Psoas muscle (tissue), 8 donors: ENCODE data around the gene ZNF91. TPM values are rescaled to one million over a fixed set of nuclear protein-coding genes. Genes with fewer than 3 reads are reported as not detected.
A peak's percentile ranks its signal among the peaks of the same experiment; 100 is the strongest.
"Not testable (repeated sequence)": the region's sequence is repeated elsewhere in the genome, so short reads cannot be mapped to it uniquely, and the experiment has no call there.

ENCODE experiments used
- ATAC-seq, 4 donors: fragments of 200-7000 bp; cut with Tn5 transposase; one replicate each; pipeline ENCODE4 v1.9.1; 2020; ENCODE audit warnings: moderate library complexity in 3 of 4, mild to moderate bottlenecking in 2 of 4
- DNase-seq, 2 donors: peaks; one replicate each; pipeline ENCODE4 v3.0.0-alpha.2; 2020
- H3K27ac ChIP-seq: fragments of 200-600 bp; one replicate; pipeline ENCODE4 v1.8.0; 2022
- H3K27me3 ChIP-seq, 3 donors: fragments of 200-600 bp in 1 of 3; one replicate each; pipeline versions ENCODE4 v1.6.1 to v1.8.0; 2013 to 2022; ENCODE audit warnings: low read length in 2 of 3, mild to moderate bottlenecking in 2 of 3, moderate library complexity in 1 of 3; ENCODE audit not compliant: insufficient read depth in 3 of 3
- H3K36me3 ChIP-seq, 2 donors: fragments of 200-600 bp in 1 of 2; one replicate each; pipeline versions ENCODE4 v1.6.1 to v1.8.0; 2013 to 2022; ENCODE audit warnings: low read depth in 1 of 2, mild to moderate bottlenecking in 1 of 2, moderate library complexity in 1 of 2; ENCODE audit not compliant: insufficient read depth in 1 of 2
- H3K4me1 ChIP-seq: fragments of 200-600 bp; one replicate; pipeline ENCODE4 v1.8.0; 2022
- H3K4me3 ChIP-seq: fragments of 200-600 bp; one replicate; pipeline ENCODE4 v1.8.0; 2022; ENCODE audit warnings: mild to moderate bottlenecking
- H3K9me3 ChIP-seq: fragments of 200-600 bp; one replicate; pipeline ENCODE4 v1.8.0; 2022
- WGBS, 3 donors: extraction: QIAGEN DNeasy Blood & Tissue Kit; methylation state at CpG; one replicate each; pipeline versions ENCODE4 v1.1.6 to v1.1.7; 2013; 5-methylcytosine and 5-hydroxymethylcytosine counted together
- intact Hi-C, 2 donors: fragments of 100-400 bp; cut with DNase I; formaldehyde crosslinking; loops; one replicate each; pipeline versions ENCODE4 v1.11.0 to v1.14.2; 2022
- polyA plus RNA-seq, 3 donors: library from polyadenylated mRNA; stranded (reverse); fragments of 200-250 nt; gene quantifications; one replicate each; pipeline ENCODE4 v1.2.3, GENCODE V29; 2013
- total RNA-seq, 4 donors: library from RNA; stranded (reverse); fragmentation: NEBNext Ultra II Directional in 2 of 4; extraction: Animal tissue kit (Norgen Biotek cat#: 25700) in 2 of 4; gene quantifications; one replicate each; pipeline versions ENCODE4 v1.2.1 to v1.2.4, GENCODE V29; 2021 to 2023
- TF ChIP-seq, protein P1 (sequence below): fragments of 200-600 bp; IDR thresholded peaks from one replicate; pipeline ENCODE4 v1.8.0; 2022; ENCODE audit warnings: antibody characterized with exemption
- donor health status: healthy with polysubstance abuse.
- donor health status: DM: no; HTN: no; CAD: no; lungs with moderate emphysema.
- donor health status: Bipolar disorder and iron deficiency.
- donor health status: healthy.
- donor health status: DM: yes; HTN: yes; CAD: no.
- donor health status: DM: no; HTN: no; CAD: no.
- donor health status: DM: no; HTN: no; CAD: no.
- donor health status: DM: yes; HTN: yes; CAD: no.

The ZNF91 gene
- total and polyA plus RNA-seq, 7 donors = 5.3 to 161 (median 75.9) TPM

DNA sequence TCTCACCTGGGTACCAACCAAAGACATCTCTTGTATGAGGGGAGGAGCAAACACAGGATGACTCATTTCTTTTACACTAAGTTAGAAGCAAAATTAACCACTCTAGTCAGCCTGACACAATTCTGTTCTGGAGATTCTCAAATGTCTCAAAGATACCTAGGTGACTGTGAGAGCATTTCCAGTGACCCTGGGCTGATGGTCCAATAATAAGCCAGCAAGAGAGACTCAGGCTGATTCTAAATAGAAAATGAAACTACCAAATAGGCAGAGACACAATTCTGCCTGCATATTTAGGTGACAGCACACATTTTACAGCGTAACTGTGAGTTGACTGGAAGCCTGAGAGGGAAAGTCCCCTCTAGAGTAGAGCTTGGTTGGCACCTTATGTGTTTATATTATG lies 16.3 kb downstream of the ZNF91 start:
- H3K9me3 ChIP-seq = peaks cover 71% of the 10 kb centered on the region
- no peaks in the 10 kb centered on the region for H3K4me1 ChIP-seq
- intact Hi-C loops = no loop called here
- 91 to 95% (median 92%) methylated on average over 1 of the region's 1 CpG for WGBS, 3 donors
- DNase-seq (no peak), ATAC-seq (peak in 1 of 4 donors; percentile 58)
- H3K27ac ChIP-seq = no peak overlapping the region
- peaks cover 0 to 28% of the 10 kb centered on the region in 2 donors for H3K36me3 ChIP-seq
- no peaks in the 10 kb centered on the region for H3K27me3 ChIP-seq
- no peak overlapping the region for H3K4me3 ChIP-seq
- TF ChIP-seq, protein P1, sequence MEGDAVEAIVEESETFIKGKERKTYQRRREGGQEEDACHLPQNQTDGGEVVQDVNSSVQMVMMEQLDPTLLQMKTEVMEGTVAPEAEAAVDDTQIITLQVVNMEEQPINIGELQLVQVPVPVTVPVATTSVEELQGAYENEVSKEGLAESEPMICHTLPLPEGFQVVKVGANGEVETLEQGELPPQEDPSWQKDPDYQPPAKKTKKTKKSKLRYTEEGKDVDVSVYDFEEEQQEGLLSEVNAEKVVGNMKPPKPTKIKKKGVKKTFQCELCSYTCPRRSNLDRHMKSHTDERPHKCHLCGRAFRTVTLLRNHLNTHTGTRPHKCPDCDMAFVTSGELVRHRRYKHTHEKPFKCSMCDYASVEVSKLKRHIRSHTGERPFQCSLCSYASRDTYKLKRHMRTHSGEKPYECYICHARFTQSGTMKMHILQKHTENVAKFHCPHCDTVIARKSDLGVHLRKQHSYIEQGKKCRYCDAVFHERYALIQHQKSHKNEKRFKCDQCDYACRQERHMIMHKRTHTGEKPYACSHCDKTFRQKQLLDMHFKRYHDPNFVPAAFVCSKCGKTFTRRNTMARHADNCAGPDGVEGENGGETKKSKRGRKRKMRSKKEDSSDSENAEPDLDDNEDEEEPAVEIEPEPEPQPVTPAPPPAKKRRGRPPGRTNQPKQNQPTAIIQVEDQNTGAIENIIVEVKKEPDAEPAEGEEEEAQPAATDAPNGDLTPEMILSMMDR = no peak

DNA sequence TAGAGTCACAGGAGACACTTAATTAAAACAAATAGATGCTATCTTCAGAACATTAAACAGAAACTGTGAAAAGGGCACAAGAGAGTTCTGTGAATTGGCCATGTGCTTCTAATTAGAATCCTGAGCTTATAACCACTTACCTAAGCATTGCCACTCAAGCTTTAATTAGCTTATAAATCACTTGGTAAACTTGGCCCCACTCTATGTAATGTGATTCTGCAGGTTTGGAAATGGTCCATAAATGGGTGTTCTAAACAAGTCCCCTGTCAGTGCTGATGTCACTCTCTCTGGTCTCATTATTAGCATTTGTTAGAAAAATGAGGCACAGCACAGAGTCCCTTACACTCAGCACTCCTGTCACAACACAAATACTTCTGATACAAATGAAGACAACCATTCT lies 18.0 kb downstream of the ZNF91 start:
- H3K27ac ChIP-seq = no peak overlapping the region
- DNase-seq (no peak), ATAC-seq (no peak)
- no peak overlapping the region for H3K4me3 ChIP-seq
- intact Hi-C loops = no loop called here
- H3K27me3 ChIP-seq = no peaks in the 10 kb centered on the region
- peaks cover 0 to 34% of the 10 kb centered on the region in 2 donors for H3K36me3 ChIP-seq
- H3K9me3 ChIP-seq = peaks cover 63% of the 10 kb centered on the region
- TF ChIP-seq, protein P1 = no peak
- no peaks in the 10 kb centered on the region for H3K4me1 ChIP-seq

DNA sequence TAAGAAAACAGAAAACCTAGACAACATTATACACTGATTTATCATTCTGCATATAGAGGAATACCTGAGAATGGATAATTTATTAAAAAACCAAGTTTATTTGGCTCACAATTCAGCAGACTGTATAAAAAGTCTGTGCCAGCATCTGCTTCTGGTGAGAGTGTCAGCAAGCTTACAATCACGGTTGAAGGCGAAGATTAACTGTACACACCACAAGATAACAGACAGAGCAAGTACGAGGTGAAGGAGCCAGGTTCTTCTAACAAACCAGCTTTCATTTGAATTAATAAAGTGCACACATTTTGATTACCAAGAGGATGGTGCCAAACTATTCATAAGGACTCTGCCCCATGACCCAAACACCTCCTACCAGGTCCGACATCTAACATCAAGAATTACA lies 28.8 kb downstream of the ZNF91 start:
- DNase-seq (no peak), ATAC-seq (no peak)
- H3K4me3 ChIP-seq = no peak overlapping the region
- TF ChIP-seq, protein P1 = no peak
- peaks cover 11 to 43% of the 10 kb centered on the region in 2 donors for H3K36me3 ChIP-seq
- intact Hi-C loops = no loop called here
- no peaks in the 10 kb centered on the region for H3K27me3 ChIP-seq
- H3K27ac ChIP-seq = no peak overlapping the region
- 98 to 99% (median 99%) methylated on average over 4 of the region's 4 CpGs for WGBS, 3 donors
- H3K9me3 ChIP-seq = peaks cover 83% of the 10 kb centered on the region
- no peaks in the 10 kb centered on the region for H3K4me1 ChIP-seq

DNA sequence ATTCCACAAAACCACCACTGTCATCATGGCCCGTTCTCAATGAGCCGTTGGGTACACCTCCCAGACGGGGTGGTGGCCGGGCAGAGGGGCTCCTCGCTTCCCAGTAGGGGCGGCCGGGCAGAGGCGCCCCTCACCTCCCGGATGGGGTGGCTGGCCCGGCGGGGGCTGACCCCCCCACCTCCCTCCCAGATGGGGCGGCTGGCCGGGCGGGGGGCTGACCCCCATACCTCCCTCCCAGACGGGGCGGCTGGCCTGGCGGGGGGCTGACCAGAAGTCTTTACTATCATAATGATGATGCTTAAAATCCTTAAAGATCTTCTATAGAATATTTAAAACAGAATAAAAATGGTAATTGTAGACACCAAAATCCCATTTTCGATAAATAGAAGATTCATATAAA lies 29.2 kb downstream of the ZNF91 start:
- H3K36me3 ChIP-seq = peaks cover 11 to 39% of the 10 kb centered on the region in 2 donors
- ATAC-seq, H3K27ac ChIP-seq, H3K4me3 ChIP-seq, DNase-seq, H3K4me1 ChIP-seq, H3K27me3 ChIP-seq, intact Hi-C loops: not testable (repeated sequence)
- peaks cover 83% of the 10 kb centered on the region for H3K9me3 ChIP-seq
- WGBS, 3 donors = 96 to 98% (median 98%) methylated on average over 14 to 18 of the region's 18 CpGs

DNA sequence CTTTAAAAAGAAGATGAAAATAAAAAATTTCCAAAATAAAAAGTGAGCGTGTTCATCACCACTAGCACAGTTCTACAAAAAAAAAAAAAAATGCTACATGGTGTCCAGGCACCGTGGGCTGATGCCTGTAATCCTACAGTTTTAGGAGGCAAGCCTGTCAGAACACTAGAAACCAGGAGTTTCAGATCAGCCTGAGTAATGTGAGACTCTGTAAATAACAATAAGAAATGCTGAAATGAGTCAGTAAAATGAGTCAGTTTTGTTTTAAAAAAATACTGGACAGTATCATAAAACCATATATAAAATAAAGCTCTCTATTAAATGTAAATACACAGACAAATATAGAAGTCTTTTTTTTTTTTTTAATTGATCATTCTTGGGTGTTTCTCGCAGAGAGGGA lies 30.0 kb downstream of the ZNF91 start:
- WGBS, 3 donors = 95 to 100% (median 97%) methylated on average over 3 of the region's 3 CpGs

DNA sequence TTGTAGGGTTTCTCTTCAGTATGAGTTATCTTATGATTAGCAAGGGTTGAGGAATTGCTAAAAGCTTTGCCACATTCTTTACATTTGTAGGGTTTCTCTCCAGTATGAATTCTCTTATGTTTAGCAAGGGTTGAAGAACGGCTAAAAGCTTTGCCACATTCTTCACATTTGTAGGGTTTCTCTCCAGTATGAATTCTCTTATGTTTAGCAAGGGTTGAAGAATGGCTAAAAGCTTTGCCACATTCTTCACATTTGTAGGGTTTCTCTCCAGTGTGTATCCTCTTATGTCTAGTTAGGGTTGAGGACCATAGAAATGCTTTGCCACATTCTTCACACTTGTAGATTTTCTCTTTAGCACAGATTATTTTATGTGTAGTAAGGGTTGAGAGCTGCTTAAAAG lies 33.4 kb downstream of the ZNF91 start:
- H3K27ac ChIP-seq, ATAC-seq, H3K4me1 ChIP-seq, H3K36me3 ChIP-seq, DNase-seq, intact Hi-C loops, H3K27me3 ChIP-seq, H3K4me3 ChIP-seq: not testable (repeated sequence)
- peaks cover 95% of the 10 kb centered on the region for H3K9me3 ChIP-seq
- WGBS, 3 donors = 96 to 100% (median 96%) methylated on average over 1 of the region's 1 CpG

More for the DNA sequence above, 30.0 kb downstream of the ZNF91 start:
- Histone ChIP-seq H3K4me1 (no peaks in the 10 kb centered on the region), H3K9me3 (peaks cover 85% of the 10 kb centered on the region), H3K4me3 (no peak overlapping the region), H3K27ac (no peak overlapping the region), H3K36me3 (peaks cover 11 to 31% of the 10 kb centered on the region in 2 donors), H3K27me3 (no peaks in the 10 kb centered on the region)
- ATAC-seq (no peak), DNase-seq (no peak)
- intact Hi-C loops = no loop called here
- TF ChIP-seq, protein P1 = no peak
